Aorta (tissue), 5 donors: ENCODE measurements around the gene SLC25A51. TPM values are rescaled to one million over a fixed set of nuclear protein-coding genes. Genes with fewer than 3 reads are reported as not detected.

ENCODE experiments used
- ATAC-seq: fragments of 200-7000 bp; cut with Tn5 transposase; one replicate; pipeline ENCODE4 v1.9.1; 2022; ENCODE audit warnings: moderate library complexity; ENCODE audit not compliant: low FRiP score
- DNase-seq, 2 donors: peaks; one replicate each; pipeline ENCODE4 v3.0.0-alpha.2; 2020
- H3K27ac ChIP-seq, 2 donors: one replicate each; pipeline ENCODE4 v1.5.1; 2013; ENCODE audit warnings: low read length in 2 of 2, mild to moderate bottlenecking in 2 of 2, moderate library complexity in 2 of 2, control low read depth in 1 of 2, inconsistent platforms in 1 of 2, low read depth in 1 of 2
- H3K27me3 ChIP-seq, 2 donors: one replicate each; pipeline ENCODE4 v1.6.1; 2013; ENCODE audit warnings: control low read depth in 1 of 2, low read length in 1 of 2, mild to moderate bottlenecking in 1 of 2, moderate library complexity in 1 of 2; ENCODE audit not compliant: insufficient read depth in 2 of 2, control insufficient read depth in 1 of 2
- H3K36me3 ChIP-seq, 2 donors: one replicate each; pipeline ENCODE4 v1.6.1; 2013; ENCODE audit warnings: control low read depth in 1 of 2, low read length in 1 of 2, mild to moderate bottlenecking in 1 of 2; ENCODE audit not compliant: insufficient read depth in 2 of 2, control insufficient read depth in 1 of 2
- H3K4me1 ChIP-seq, 2 donors: one replicate each; pipeline ENCODE4 v1.6.1; 2013; ENCODE audit warnings: low read length in 2 of 2, control low read depth in 1 of 2, mild to moderate bottlenecking in 1 of 2, moderate library complexity in 1 of 2; ENCODE audit not compliant: insufficient read depth in 2 of 2, control insufficient read depth in 1 of 2
- H3K4me3 ChIP-seq, 2 donors: one replicate each; pipeline ENCODE4 v1.5.1; 2013; ENCODE audit warnings: low read length in 2 of 2, control low read depth in 1 of 2, mild to moderate bottlenecking in 1 of 2
- H3K9me3 ChIP-seq: one replicate; pipeline ENCODE4 v1.6.1; 2013; ENCODE audit warnings: mild to moderate bottlenecking, low read length; ENCODE audit not compliant: control insufficient read depth
- WGBS, 2 donors: extraction: QIAGEN DNeasy Blood & Tissue Kit; methylation state at CpG; one replicate each; pipeline ENCODE4 v1.1.7; 2013; 5-methylcytosine and 5-hydroxymethylcytosine counted together
- intact Hi-C, 2 donors: fragments of 100-400 bp; cut with DNase I; formaldehyde crosslinking; loops; one replicate each; pipeline versions ENCODE4 v1.14.2 to v1.15.0; 2022
- polyA plus RNA-seq, 2 donors: library from polyadenylated mRNA; stranded (reverse); fragments of 200-250 nt; gene quantifications; one replicate each; pipeline ENCODE4 v1.2.3, GENCODE V29; 2013
- total RNA-seq, 2 donors: library from RNA; stranded (reverse); fragmentation: NEBNext Ultra II Directional; extraction: Animal tissue kit (Norgen Biotek cat#: 25700); gene quantifications; one replicate each; pipeline ENCODE4 v1.2.1, GENCODE V29; 2021
- donor health status: healthy with polysubstance abuse.
- donor health status: Bipolar disorder and iron deficiency.
- donor health status: DM: no; HTN: no; CAD: no.
- donor health status: DM: no; HTN: no; CAD: no.
- donor health status: DM: yes; HTN: yes; CAD: no.

Gene SLC25A51
- total and polyA plus RNA-seq, 4 donors: 4.8 to 24.3 (median 14.8) TPM

- Histone ChIP-seq H3K27me3 (no peaks in the 10 kb centered on the region), H3K27ac (no peak overlapping the region), H3K9me3 (no peaks in the 10 kb centered on the region), H3K4me1 (no peaks in the 10 kb centered on the region), H3K4me3 (no peak overlapping the region), H3K36me3 (no peaks in the 10 kb centered on the region)
- ATAC-seq (no peak), DNase-seq (no peak)
- intact Hi-C loops: no loop called here
- 88% methylated on average over 20 of the region's 20 CpGs for WGBS, 2 donors
Measured at GRCh38 chr9:37928552-37929430, 24.9 kb upstream of the SLC25A51 start.

GRCh38 chr9:37927601-37928551 lies 23.9 kb upstream of the SLC25A51 start:
- Histone ChIP-seq H3K4me3 (no peak overlapping the region), H3K27ac (no peak overlapping the region), H3K9me3 (no peaks in the 10 kb centered on the region), H3K4me1 (no peaks in the 10 kb centered on the region), H3K27me3 (no peaks in the 10 kb centered on the region), H3K36me3 (no peaks in the 10 kb centered on the region)
- WGBS, 2 donors: 64 to 77% methylated on average over 13 of the region's 13 CpGs
- ATAC-seq: no peak
- intact Hi-C loops: no loop called here
- peak in 1 of 2 donors; percentile 16 for DNase-seq

- 84 to 85% methylated on average over 9 of the region's 9 CpGs for WGBS, 2 donors
- no peaks in the 10 kb centered on the region for H3K4me1 ChIP-seq
- intact Hi-C loops: no loop called here
- ATAC-seq (no peak), DNase-seq (no peak)
- no peak overlapping the region for H3K4me3 ChIP-seq
- H3K9me3 ChIP-seq: no peaks in the 10 kb centered on the region
- H3K27me3 ChIP-seq: no peaks in the 10 kb centered on the region
- H3K27ac ChIP-seq: no peak overlapping the region
- no peaks in the 10 kb centered on the region for H3K36me3 ChIP-seq
Measured at GRCh38 chr9:37927132-37927531, 23.2 kb upstream of the SLC25A51 start.

GRCh38 chr9:37926737-37927118 lies 22.8 kb upstream of the SLC25A51 start:
- 82 to 88% methylated on average over 1 of the region's 1 CpG for WGBS, 2 donors
- no peak for ATAC-seq
- no peaks in the 10 kb centered on the region for H3K36me3 ChIP-seq
- no peaks in the 10 kb centered on the region for H3K4me1 ChIP-seq
- peak in 1 of 2 donors; percentile 42 for DNase-seq
- no peaks in the 10 kb centered on the region for H3K9me3 ChIP-seq
- no peaks in the 10 kb centered on the region for H3K27me3 ChIP-seq
- no peak overlapping the region for H3K4me3 ChIP-seq
- no peak overlapping the region for H3K27ac ChIP-seq
- intact Hi-C loops: no loop called here

DNA sequence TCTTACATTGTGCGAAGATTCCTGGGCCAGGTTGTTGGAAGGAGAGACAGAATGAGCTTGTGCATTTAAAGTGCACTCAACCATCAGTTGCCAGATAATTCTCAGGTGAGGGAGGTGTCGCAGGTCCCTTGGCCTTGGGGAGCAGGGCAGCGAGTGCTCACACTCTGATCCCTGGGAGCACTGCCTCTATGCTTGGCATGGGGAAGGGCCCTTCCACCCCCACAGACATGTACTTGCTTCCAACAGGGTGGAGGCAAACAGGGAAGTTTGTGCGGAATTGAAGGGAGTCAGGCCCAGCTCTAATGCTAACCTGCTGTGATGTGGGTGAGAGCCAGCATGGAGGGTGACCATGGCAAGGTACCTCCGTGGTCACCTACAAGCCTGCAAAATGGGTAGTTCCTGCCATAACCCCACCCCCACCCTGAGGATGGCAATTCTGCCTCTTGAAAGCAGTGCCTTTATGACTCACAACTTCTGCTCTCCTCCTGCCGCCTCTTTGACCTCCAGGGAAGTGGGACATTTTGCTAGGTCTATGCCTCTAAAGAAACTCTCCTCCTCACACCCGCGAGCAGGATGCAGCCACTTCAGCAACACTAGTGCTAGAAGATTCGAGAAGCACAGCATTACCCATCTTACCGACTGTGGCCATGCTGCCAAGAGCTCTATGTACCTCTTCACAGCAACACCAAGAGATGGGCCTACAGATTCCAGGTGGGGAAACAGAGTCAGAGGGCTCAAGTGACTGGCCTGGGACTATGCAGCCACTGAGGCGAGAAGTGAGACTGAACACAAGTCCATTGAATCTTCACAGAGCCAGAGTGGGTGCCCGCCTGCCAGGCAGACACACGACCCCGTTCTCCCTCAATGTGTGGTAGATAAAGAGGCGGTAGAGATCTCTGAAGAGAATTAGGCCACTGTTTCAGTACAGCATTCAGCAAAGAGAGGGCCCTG lies 22.1 kb upstream of the SLC25A51 start:
- DNase-seq (peak in 1 of 2 donors; percentile 56), ATAC-seq (no peak)
- intact Hi-C loops: no loop called here
- 64 to 71% methylated on average over 15 of the region's 15 CpGs for whole genome bisulfite sequencing, 2 donors
- Histone ChIP-seq H3K4me1 (no peaks in the 10 kb centered on the region), H3K9me3 (no peaks in the 10 kb centered on the region), H3K27me3 (no peaks in the 10 kb centered on the region), H3K36me3 (no peaks in the 10 kb centered on the region), H3K27ac (no peak overlapping the region), H3K4me3 (no peak overlapping the region)

DNA sequence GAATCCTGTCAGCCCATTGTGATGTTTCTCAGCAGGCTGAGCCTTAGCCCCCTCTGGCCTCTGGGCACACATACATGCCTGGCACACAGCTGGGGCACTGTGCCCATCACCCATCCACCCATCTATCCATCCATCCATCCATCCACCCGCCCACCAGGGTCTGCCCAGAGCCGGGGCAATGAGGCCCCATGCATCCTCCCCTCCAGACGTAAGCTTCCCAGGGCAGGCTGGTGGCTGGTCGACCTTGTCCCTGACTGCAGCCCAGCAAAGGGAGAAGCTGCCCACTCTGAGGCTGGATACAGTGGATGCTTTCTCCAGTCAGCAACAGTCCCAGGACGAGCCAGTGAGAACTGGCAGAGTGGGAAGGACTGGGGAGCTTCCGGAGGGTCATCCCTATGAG lies 21.1 kb upstream of the SLC25A51 start:
- ATAC-seq (no peak), DNase-seq (peak in 1 of 2 donors; percentile 48)
- H3K4me3 ChIP-seq: no peak overlapping the region
- H3K9me3 ChIP-seq: no peaks in the 10 kb centered on the region
- no peaks in the 10 kb centered on the region for H3K36me3 ChIP-seq
- intact Hi-C loops: no loop called here
- 35 to 48% methylated on average over 6 of the region's 6 CpGs for WGBS, 2 donors
- H3K27ac ChIP-seq: no peak overlapping the region
- no peaks in the 10 kb centered on the region for H3K27me3 ChIP-seq
- no peaks in the 10 kb centered on the region for H3K4me1 ChIP-seq

DNA sequence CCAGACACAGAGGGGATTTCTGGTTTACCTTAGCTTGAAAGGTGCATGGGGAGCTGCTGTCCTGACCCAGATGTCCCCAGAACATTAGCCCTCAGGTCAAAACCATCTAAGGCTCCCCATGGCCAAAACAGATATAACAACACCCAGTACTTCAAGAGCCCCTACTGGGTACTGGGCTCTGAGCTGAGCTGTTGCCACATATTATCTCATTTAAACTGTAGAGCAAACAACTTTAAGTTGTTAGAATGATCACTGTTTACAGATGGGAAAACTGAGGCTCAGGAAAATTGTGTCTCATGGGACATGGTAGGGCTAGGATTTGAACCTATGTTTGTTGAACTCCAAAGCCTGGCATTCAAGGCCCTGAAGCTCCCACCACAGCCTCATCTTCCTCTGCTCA lies 20.6 kb upstream of the SLC25A51 start:
- no peak for ATAC-seq

More for the DNA sequence above, 20.6 kb upstream of the SLC25A51 start:
- Histone ChIP-seq H3K27me3 (no peaks in the 10 kb centered on the region), H3K36me3 (no peaks in the 10 kb centered on the region), H3K4me1 (no peaks in the 10 kb centered on the region), H3K9me3 (no peaks in the 10 kb centered on the region), H3K4me3 (no peak overlapping the region), H3K27ac (no peak overlapping the region)
- DNase-seq: no peak
- intact Hi-C loops: loop anchor here in 1 of 2 donors (5.0 kb wide), 1 partner anchor 143 kb away; the partner anchor contains the start of gene SHB
